Retinal pigment epithelial cell (primary cell): ENCODE results near the gene RPS3.

Experiments used
- DNase-seq: peaks from one replicate; pipeline ENCODE4 v3.0.0-alpha.2; 2010; ENCODE audit warnings: low read depth
- H3K4me3 ChIP-seq: 2 replicates; pipeline ENCODE4 v1.5.1; 2011; ENCODE audit warnings: mild to moderate bottlenecking, low read length, control low read depth, moderate library complexity
- CTCF ChIP-seq: conservative IDR thresholded peaks from 2 replicates; pipeline ENCODE4 v1.5.1; 2011; ENCODE audit warnings: low read depth, low read length, control low read depth, inconsistent platforms

Gene RPS3

GRCh38 chr11:75380716-75381420 lies 18.4 kb upstream of the RPS3 start:
- DNase-seq, result no peak
- no peak overlapping the region for H3K4me3 ChIP-seq
- TF ChIP-seq CTCF, result no peak

GRCh38 chr11:75383246-75383645 lies 16.1 kb upstream of the RPS3 start:
- H3K4me3 ChIP-seq, result no peak overlapping the region
- no peak for DNase-seq
- no peak for TF ChIP-seq CTCF

GRCh38 chr11:75384438-75385080 lies 14.8 kb upstream of the RPS3 start:
- no peak for DNase-seq
- no peak overlapping the region for H3K4me3 ChIP-seq
- TF ChIP-seq CTCF, result peak; percentile 96

- DNase-seq, result peak; percentile 64
- no peak overlapping the region for H3K4me3 ChIP-seq
- TF ChIP-seq CTCF, result no peak
These were observed 12.2 kb upstream of the RPS3 start for GRCh38 chr11:75386942-75387630.

GRCh38 chr11:75387736-75388294 lies 11.5 kb upstream of the RPS3 start:
- no peak for TF ChIP-seq CTCF
- no peak for DNase-seq

GRCh38 chr11:75388386-75389275 lies 10.7 kb upstream of the RPS3 start:
- TF ChIP-seq CTCF, result peak; percentile 78
- no peak for DNase-seq
- no peak overlapping the region for H3K4me3 ChIP-seq

More at GRCh38 chr11:75387736-75388294, 11.5 kb upstream of the RPS3 start:
- no peak overlapping the region for H3K4me3 ChIP-seq
